Activated CD8-positive, alpha-beta T cell treated with anti-CD3 and anti-CD28 coated beads, Interleukin-2, amount 10 ng/mL, durations not matched to agents 7 days and 5 days (primary cell): ENCODE results near the gene PARP9. TPM values are rescaled to one million over a fixed set of nuclear protein-coding genes. Genes with fewer than 3 reads are reported as not detected.

Experiments used
- ATAC-seq: fragments of 150-1000 bp; cut with Tn5 transposase; one replicate; pipeline ENCODE4 v1.10.0; 2021; ENCODE audit warnings: moderate library complexity
- CTCF ChIA-PET: fragments of 350-600 bp; sonication (Branson Sonifier 250); formaldehyde crosslinking; loops from one replicate; lab custom pipeline; 2021; ENCODE audit warnings: antibody characterized with exemption; lab: Charles Lee
- POLR2A ChIA-PET: fragments of 350-600 bp; sonication (Branson Sonifier 250); formaldehyde crosslinking; loops from one replicate; lab custom pipeline; 2021; ENCODE audit warnings: antibody characterized with exemption; lab: Charles Lee
- DNase-seq: peaks from one replicate; pipeline ENCODE4 v3.0.0-alpha.2; 2020
- H3K27ac Mint-ChIP-seq: one replicate; pipeline ENCODE4 v1.8.0; 2021; ENCODE audit warnings: mild to moderate bottlenecking, mixed read lengths
- H3K27me3 Mint-ChIP-seq: one replicate; pipeline ENCODE4 v1.8.0; 2021; ENCODE audit warnings: low read depth, mixed read lengths
- H3K36me3 Mint-ChIP-seq: one replicate; pipeline ENCODE4 v1.8.0; 2021; ENCODE audit warnings: low read depth, mixed read lengths
- H3K4me1 Mint-ChIP-seq: one replicate; pipeline ENCODE4 v1.8.0; 2021; ENCODE audit warnings: low read depth, mixed read lengths
- H3K4me3 Mint-ChIP-seq: one replicate; pipeline ENCODE4 v1.8.0; 2021; ENCODE audit warnings: mild to moderate bottlenecking, mixed read lengths
- H3K9me3 Mint-ChIP-seq: one replicate; pipeline ENCODE4 v1.8.0; 2022; ENCODE audit warnings: mixed read lengths; ENCODE audit not compliant: insufficient read depth
- total RNA-seq, 2 experiments: library from RNA; stranded (reverse); gene quantifications; one replicate each; pipeline ENCODE4 v1.2.3, GENCODE V29; 2021

Gene PARP9
- total RNA-seq, result 100 to 1,000 TPM; 115 to 118 TPM

DNA sequence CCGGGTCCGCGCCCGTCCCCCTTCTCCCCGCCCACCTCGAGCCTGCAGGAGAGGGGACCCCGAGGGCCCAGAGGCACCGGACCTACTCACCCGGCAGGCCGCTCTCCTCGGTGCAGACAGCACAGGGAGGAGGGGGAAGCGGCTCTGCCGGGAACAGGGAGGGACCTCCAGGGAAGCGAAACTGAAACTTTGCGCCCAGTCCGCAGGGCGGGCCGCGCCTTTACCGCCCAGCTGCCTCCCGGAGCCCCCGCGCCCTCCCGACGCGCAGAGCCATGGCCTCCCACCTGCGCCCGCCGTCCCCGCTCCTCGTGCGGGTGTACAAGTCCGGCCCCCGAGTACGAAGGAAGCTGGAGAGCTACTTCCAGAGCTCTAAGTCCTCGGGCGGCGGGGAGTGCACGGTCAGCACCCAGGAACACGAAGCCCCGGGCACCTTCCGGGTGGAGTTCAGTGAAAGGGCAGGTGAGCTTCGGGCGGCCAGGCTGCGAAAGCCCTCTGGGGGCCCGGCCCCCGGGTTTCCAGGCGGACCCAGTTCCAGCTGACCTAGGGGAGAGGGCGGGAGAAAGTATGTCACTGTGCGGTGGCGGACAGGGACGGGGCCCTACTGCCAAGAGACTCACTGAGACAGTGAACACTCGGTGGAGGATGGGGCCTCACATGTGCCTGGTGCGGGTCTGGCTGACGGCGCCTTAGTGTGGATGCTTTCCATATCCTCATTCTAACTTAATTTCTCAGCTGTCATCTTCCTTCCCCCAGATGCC is at the start of gene PARP9, which contains the start of gene DTX3L:
Gene PARP9 (minus strand): TSS at position 146 of the 758 bp plus-strand sequence. CDS start 4,680 bp downstream, outside the sequence.
Gene DTX3L (plus strand): TSS at position 184 of the 758 bp plus-strand sequence. CDS start 89 bp downstream, at position 273.
- ATAC-seq (peak; percentile 95), DNase-seq (peak; percentile 91)
- Mint-ChIP-seq H3K36me3 (peaks cover 78% of the 10 kb centered on the region), H3K27ac (peak within 1 kb of the TSS; percentile 99), H3K4me1 (peaks cover 68% of the 10 kb centered on the region), H3K4me3 (peak within 1 kb of the TSS; percentile 98), H3K27me3 (no peaks in the 10 kb centered on the region), H3K9me3 (no peaks in the 10 kb centered on the region)
- POLR2A ChIA-PET, result interaction anchor here (0.6 to 5.5 kb wide), 20 partner anchors 8 to 904 kb away, joined by 3 to 101 read pairs (median 4); partner anchors contain the start of genes HCLS1, KPNA1, PARP14 and PARP15
- CTCF ChIA-PET, result interaction anchor here (1.1 to 11.0 kb wide), 3 partner anchors 14 to 181 kb away, joined by 3 to 248 read pairs (median 4); partner anchors contain the start of genes FAM162A and PARP14

DNA sequence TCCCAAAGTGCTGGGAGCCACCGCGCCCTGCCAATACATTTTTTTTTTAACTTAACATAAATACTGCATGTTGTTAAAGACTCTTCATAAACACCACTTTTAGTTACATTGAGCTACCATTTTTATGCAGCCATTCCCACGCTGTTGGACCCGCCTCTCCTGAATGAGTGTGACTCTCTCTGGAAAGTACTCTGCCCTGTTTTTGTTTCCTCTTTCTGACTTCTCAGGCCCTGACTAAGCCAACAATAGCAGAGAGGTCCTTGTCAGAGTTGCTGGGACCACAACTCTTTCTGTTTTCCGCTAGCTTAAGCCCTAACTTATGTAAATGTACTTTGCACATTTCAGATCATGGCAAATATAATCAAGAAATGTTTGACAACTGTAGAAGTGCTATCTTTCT is 48.6 kb upstream of the PARP9 start:
- ChIA-PET POLR2A (interaction anchor here (0.6 kb wide), 3 partner anchors 9 to 981 kb away, joined by 3 read pairs; no protein-coding TSS in a partner anchor), CTCF (interaction anchor here (0.7 to 1.1 kb wide), 3 partner anchors 66 to 952 kb away, joined by 3 to 4 read pairs (median 3); no protein-coding TSS in a partner anchor)
- ATAC-seq (no peak), DNase-seq (no peak)
- H3K36me3 Mint-ChIP-seq, result peaks cover 70% of the 10 kb centered on the region
- peaks cover 33% of the 10 kb centered on the region for H3K4me1 Mint-ChIP-seq
- no peaks in the 10 kb centered on the region for H3K27me3 Mint-ChIP-seq
- H3K9me3 Mint-ChIP-seq, result peaks cover 5% of the 10 kb centered on the region
- no peak overlapping the region for H3K4me3 Mint-ChIP-seq
- no peak overlapping the region for H3K27ac Mint-ChIP-seq

DNA sequence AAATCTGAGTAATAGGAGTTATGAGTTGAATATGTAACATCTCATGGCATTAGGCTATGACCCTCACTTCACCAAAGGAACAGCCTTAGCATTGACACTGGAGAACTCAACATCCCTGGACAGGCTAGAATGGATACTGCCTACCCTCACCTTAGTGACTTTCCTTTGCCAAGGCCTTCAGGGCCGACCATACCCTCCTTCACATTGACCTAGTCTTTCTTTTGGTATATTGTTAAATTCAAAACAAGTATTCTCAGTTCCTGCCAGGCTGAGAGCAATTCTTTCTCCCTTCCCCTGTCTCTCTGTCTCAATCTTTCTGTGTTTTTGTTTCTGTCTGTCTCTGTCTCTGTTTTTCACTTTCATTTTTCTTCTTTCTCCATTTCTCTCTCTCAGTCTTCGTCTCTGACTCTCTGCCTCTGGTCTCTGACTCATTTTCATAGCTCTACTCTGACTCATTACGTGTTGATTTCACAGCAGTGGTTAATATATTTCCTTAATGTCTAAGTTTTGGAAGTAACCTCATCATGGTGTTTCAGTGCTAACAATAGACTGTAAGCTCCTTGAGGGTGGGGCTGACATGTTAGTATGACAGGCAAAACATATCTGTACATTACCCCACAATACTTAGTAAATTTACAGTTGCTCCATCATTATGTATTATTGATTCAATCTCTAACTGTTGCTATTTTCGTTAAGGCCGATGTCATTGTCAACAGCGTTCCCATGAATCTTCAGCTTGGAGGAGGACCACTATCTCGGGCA is 45.9 kb upstream of the PARP9 start:
- peak; percentile 92 for ATAC-seq
- H3K4me1 Mint-ChIP-seq, result peaks cover 25% of the 10 kb centered on the region
- peaks cover 58% of the 10 kb centered on the region for H3K36me3 Mint-ChIP-seq
- ChIA-PET CTCF (interaction anchor here (0.6 to 2.1 kb wide), 6 partner anchors 12 to 78 kb away, joined by 3 to 8 read pairs (median 3); no protein-coding TSS in a partner anchor), POLR2A (interaction anchor here (0.6 to 1.1 kb wide), 4 partner anchors 21 to 1182 kb away, joined by 3 to 11 read pairs (median 4); partner anchors contain the start of gene PARP14)
- H3K27ac Mint-ChIP-seq, result peak overlapping the region; percentile 88
- H3K4me3 Mint-ChIP-seq, result peak overlapping the region; percentile 47
- peak; percentile 39 for DNase-seq
- H3K9me3 Mint-ChIP-seq, result peaks cover 5% of the 10 kb centered on the region
- no peaks in the 10 kb centered on the region for H3K27me3 Mint-ChIP-seq

DNA sequence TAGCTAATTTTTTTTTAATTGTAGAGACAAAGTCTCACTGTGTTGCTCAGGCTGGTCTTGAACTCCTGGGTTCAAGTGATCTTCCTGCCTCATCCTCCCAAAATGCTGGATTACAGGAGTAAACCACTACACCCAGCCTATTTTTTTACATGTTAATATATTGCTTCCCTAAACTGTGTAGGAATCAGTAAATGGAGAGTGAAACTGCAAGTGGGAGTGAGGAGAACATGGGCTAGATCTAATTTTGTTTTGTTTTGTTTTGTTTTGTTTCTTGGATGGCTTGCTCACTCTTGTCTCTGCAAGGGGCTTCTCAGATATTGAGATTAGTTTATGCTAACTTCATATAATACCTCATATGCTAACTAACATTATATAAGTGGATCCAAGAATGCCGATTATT is 44.8 kb upstream of the PARP9 start:
- Mint-ChIP-seq H3K9me3 (peaks cover 5% of the 10 kb centered on the region), H3K27me3 (no peaks in the 10 kb centered on the region), H3K36me3 (peaks cover 56% of the 10 kb centered on the region), H3K4me1 (peaks cover 25% of the 10 kb centered on the region), H3K27ac (peak overlapping the region; percentile 75), H3K4me3 (peak overlapping the region; percentile 12)
- no peak for DNase-seq
- ChIA-PET POLR2A (no interaction called here), CTCF (interaction anchor here (1.4 kb wide), 1 partner anchor 9 kb away, joined by 3 read pairs; no protein-coding TSS in a partner anchor)
- ATAC-seq, result no peak

DNA sequence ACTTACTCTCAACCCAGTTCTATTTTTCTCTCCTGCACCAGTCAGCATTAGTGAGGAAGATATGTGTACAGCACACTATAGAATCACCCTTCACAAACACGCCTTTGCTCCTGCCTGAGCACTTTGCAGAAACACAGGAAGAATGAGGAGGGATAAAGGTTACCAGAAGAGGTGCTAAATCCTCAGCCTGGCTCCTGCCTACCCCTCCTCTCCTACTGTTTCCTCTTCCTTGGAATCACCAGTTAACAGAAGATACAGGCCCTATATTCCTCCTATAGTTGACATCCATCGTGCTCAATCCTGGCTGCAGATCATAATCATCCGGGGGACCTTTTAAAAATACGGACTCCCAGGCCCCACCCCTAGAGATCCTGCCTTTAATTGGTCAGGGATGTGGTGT is 42.2 kb upstream of the PARP9 start:
- Mint-ChIP-seq H3K4me1 (peaks cover 28% of the 10 kb centered on the region), H3K27ac (no peak overlapping the region), H3K4me3 (no peak overlapping the region), H3K27me3 (no peaks in the 10 kb centered on the region), H3K9me3 (peaks cover 5% of the 10 kb centered on the region), H3K36me3 (peaks cover 55% of the 10 kb centered on the region)
- CTCF ChIA-PET, result no interaction called here
- DNase-seq (no peak), ATAC-seq (no peak)
- POLR2A ChIA-PET, result no interaction called here

DNA sequence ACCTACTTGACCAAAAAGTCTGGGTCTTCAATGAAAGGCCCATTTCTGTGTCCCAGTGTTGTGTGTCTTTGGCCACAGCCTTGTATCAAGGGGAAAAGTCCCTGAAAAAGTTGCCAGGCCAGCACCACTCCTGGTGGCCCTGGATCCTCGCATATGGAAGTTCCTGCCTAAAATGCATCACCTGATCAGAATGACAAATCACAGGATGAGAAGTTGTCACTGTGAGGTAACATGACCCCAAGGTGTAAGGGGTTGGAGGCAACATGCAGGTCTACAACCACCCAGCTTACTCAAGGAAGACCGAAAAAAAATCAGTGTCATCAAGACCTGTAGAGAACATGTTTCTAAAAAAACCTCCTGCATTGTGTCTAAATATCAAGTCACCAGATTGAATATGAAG is 39.0 kb upstream of the PARP9 start:
- H3K27ac Mint-ChIP-seq, result no peak overlapping the region
- CTCF ChIA-PET, result no interaction called here
- DNase-seq (no peak), ATAC-seq (no peak)
- no peak overlapping the region for H3K4me3 Mint-ChIP-seq
- H3K4me1 Mint-ChIP-seq, result peaks cover 8% of the 10 kb centered on the region
- H3K36me3 Mint-ChIP-seq, result peaks cover 40% of the 10 kb centered on the region
- H3K9me3 Mint-ChIP-seq, result no peaks in the 10 kb centered on the region
- no peaks in the 10 kb centered on the region for H3K27me3 Mint-ChIP-seq
- POLR2A ChIA-PET, result no interaction called here

DNA sequence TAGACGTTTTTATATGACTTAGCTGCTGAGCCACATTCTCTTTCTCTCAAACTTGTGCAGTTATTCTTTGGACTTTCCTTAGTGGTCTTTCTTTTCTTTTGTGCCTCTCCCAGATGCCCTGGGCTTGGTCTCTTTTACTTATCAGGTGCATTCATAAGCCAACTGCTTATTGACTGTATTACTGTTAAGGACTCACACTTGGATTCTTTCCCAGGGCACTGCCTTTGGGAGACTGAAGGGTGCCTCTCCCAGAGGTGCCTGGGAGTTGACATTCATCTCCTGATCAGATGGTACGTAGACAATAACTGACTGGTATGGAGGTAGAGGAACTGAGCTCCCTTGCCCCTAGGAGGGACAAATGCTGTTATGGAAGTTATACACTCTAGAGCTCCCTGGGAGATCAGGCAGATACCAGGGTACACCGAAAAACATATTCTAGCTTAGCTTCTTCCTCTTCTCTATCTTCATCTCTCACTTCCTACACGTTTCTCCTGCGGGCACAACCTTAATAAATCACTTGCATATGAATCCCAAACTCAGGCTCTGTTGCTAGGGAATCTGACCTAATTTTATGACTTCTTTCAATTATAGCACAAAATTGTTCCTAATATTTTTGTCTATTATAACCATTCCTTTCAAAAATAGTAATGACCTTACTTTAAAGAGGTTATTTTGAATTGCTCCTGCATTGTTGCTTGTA is 38.1 kb upstream of the PARP9 start:
- no peaks in the 10 kb centered on the region for H3K27me3 Mint-ChIP-seq
- no peak for ATAC-seq
- no peak overlapping the region for H3K27ac Mint-ChIP-seq
- DNase-seq, result no peak
- H3K4me1 Mint-ChIP-seq, result peaks cover 8% of the 10 kb centered on the region
- ChIA-PET POLR2A (no interaction called here), CTCF (no interaction called here)
- H3K36me3 Mint-ChIP-seq, result peaks cover 37% of the 10 kb centered on the region
- H3K4me3 Mint-ChIP-seq, result no peak overlapping the region
- H3K9me3 Mint-ChIP-seq, result no peaks in the 10 kb centered on the region

DNA sequence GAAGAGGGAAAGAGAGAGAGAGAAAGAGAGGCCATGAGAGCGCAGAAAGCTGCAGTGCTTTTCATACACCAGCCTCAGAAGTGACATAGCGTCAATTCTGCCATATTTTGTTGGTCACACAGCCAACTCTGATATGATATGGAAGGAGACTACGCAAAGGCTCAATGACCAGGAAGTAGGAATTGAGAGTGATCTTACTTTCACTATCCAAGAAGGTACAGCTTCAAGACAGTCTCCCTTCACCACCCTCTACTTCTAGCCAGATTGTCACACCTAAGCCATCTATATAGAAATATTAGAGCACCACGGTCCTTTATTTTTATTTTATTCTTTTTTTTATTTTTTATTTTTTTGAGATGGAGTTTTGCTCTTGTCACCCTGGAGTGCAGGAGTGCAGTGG is 34.5 kb upstream of the PARP9 start:
- Mint-ChIP-seq H3K27me3 (no peaks in the 10 kb centered on the region), H3K27ac (peak overlapping the region; percentile 68), H3K36me3 (peaks cover 41% of the 10 kb centered on the region), H3K4me1 (peaks cover 8% of the 10 kb centered on the region), H3K9me3 (no peaks in the 10 kb centered on the region), H3K4me3 (no peak overlapping the region)
- ChIA-PET CTCF (interaction anchor here (1.0 to 3.2 kb wide), 2 partner anchors 12 to 80 kb away, joined by 3 to 12 read pairs; no protein-coding TSS in a partner anchor), POLR2A (no interaction called here)
- ATAC-seq, result no peak
- DNase-seq, result no peak

DNA sequence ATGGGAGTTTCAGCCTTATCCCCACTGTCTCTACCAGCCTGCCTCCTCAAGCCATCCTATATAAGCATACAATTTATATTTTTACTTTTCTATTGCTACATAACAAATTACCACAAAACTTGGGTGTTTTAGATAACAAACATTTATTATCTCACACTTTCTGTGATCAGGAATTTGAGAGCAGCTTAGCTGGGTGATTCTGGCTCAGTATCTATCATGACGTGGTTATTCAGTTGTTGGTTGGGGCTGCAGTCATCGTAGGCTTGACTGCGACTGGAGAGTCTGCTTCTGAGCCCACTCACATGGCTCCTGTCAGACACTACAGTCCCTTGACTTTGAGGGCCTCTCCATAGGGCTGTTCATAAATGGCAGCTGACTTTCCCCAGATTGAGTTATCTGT is 34.1 kb upstream of the PARP9 start:
- ATAC-seq (no peak), DNase-seq (no peak)
- POLR2A ChIA-PET, result no interaction called here
- Mint-ChIP-seq H3K36me3 (peaks cover 38% of the 10 kb centered on the region), H3K4me1 (peaks cover 7% of the 10 kb centered on the region), H3K27ac (peak overlapping the region; percentile 68), H3K4me3 (no peak overlapping the region), H3K9me3 (no peaks in the 10 kb centered on the region), H3K27me3 (no peaks in the 10 kb centered on the region)
- CTCF ChIA-PET, result interaction anchor here (1.0 to 3.2 kb wide), 2 partner anchors 12 to 81 kb away, joined by 3 to 12 read pairs; no protein-coding TSS in a partner anchor

DNA sequence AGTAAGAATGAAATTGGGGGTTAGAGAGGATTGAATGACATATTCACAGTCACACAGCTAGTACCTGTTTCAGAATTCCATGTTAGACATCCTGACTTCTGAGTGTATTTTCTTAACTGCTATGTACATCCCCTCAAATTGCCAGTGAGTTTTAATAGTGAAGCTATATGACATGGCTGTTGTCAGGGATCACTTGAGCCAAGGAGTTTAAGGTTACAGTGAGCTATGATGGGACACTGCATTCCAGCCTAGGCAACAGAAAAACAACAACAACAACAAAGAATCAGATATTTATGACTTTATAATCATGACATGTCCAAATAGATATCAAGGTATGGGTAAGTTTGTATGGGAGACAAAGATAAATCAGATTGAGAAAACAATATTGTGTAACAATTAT is 29.9 kb upstream of the PARP9 start:
- H3K4me3 Mint-ChIP-seq, result no peak overlapping the region
- POLR2A ChIA-PET, result interaction anchor here (0.7 kb wide), 1 partner anchor 831 kb away, joined by 4 read pairs; no protein-coding TSS in a partner anchor
- no peaks in the 10 kb centered on the region for H3K27me3 Mint-ChIP-seq
- DNase-seq, result no peak
- H3K9me3 Mint-ChIP-seq, result no peaks in the 10 kb centered on the region
- peaks cover 40% of the 10 kb centered on the region for H3K36me3 Mint-ChIP-seq
- H3K4me1 Mint-ChIP-seq, result peaks cover 8% of the 10 kb centered on the region
- no peak overlapping the region for H3K27ac Mint-ChIP-seq
- CTCF ChIA-PET, result no interaction called here
- ATAC-seq, result no peak

DNA sequence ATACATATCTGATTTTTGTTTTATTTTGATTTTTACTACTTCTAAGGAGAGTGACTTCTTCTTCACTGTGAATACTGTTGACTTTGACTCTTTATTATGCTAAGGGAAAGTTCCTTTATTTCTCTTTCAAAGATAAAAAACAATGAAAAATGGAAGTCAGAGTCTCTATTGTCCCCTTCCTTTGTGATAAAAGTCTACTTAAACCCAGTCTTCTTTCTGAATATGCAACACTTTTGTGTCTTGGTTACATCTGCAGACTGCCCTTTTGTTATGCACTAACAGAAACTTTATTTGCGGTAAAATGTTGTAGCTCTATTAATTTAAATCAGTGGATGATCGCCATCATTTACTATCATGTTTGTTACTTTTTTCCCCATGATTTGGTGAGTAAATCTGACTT is 26.5 kb upstream of the PARP9 start:
- Mint-ChIP-seq H3K27ac (no peak overlapping the region), H3K4me1 (peaks cover 10% of the 10 kb centered on the region), H3K4me3 (no peak overlapping the region), H3K36me3 (peaks cover 37% of the 10 kb centered on the region), H3K9me3 (no peaks in the 10 kb centered on the region), H3K27me3 (no peaks in the 10 kb centered on the region)
- ATAC-seq (no peak), DNase-seq (no peak)
- ChIA-PET CTCF (no interaction called here), POLR2A (no interaction called here)
